Uterus (tissue), 2 donors: Measurements from ENCODE around the gene FAM107A.

ENCODE experiments used
- CTCF ChIP-seq, 4 experiments: fragments of 200-600 bp in 2 of 4; fragments of 450-650 bp in 2 of 4; sonication (generic) in 2 of 4; IDR thresholded peaks; one replicate each; pipeline ENCODE4 v1.5.1; 2016 to 2019; ENCODE audit warnings: antibody characterized with exemption in 4 of 4, mild to moderate bottlenecking in 2 of 4, moderate library complexity in 1 of 4
- POLR2A ChIP-seq, 2 donors: fragments of 450-650 bp; IDR thresholded peaks; one replicate each; pipeline ENCODE4 v1.6.1; 2016; ENCODE audit warnings: antibody characterized with exemption in 2 of 2, mild to moderate bottlenecking in 1 of 2, moderate library complexity in 1 of 2

GRCh38 chr3:58617338-58617761 lies 40.2 kb upstream of the FAM107A start:
- TF ChIP-seq CTCF (IDR thresholded peaks at IDR 0.05) (no peak), POLR2A (IDR thresholded peaks at IDR 0.05) (no peak)
